ENCODE results near the gene ATF4.
A peak's percentile ranks its signal among the peaks of the same experiment; 100 is the strongest.
"Not testable (repeated sequence)": the region's sequence is repeated elsewhere in the genome, so short reads cannot be mapped to it uniquely, and the experiment has no call there.

The ATF4 gene

GRCh38 chr22:39514373-39514973 is 5.9 kb upstream of the ATF4 start:
- no peak for DNase-seq

- DNase-seq: no peak
Observed at GRCh38 chr22:39515266-39516050, 4.9 kb upstream of the ATF4 start.

GRCh38 chr22:39517470-39517869 is 2.9 kb upstream of the ATF4 start:
- no peak for DNase-seq

- no peak for DNase-seq
Observed at GRCh38 chr22:39518144-39518786, 2.1 kb upstream of the ATF4 start.

- DNase-seq: peak; percentile 25
Observed at GRCh38 chr22:39518996-39519680, 1.2 kb upstream of the ATF4 start.

- DNase-seq: peak; percentile 96
Observed at GRCh38 chr22:39519681-39520225, 609 bp upstream of the ATF4 start.

GRCh38 chr22:39521106-39521885 is 934 bp downstream of the ATF4 start:
- DNase-seq: not testable (repeated sequence)

- not testable (repeated sequence) for DNase-seq
Observed at GRCh38 chr22:39522091-39522490, 1.7 kb downstream of the ATF4 start.

GRCh38 chr22:39522567-39523300 is 2.4 kb downstream of the ATF4 start:
- peak; percentile 49 for DNase-seq

- no peak for DNase-seq
Observed at GRCh38 chr22:39524089-39524752, 3.9 kb downstream of the ATF4 start.

GRCh38 chr22:39524753-39525657 is 4.6 kb downstream of the ATF4 start:
- DNase-seq: no peak

GRCh38 chr22:39525658-39525975 is 5.3 kb downstream of the ATF4 start:
- DNase-seq: no peak

GRCh38 chr22:39526736-39527171 is 6.4 kb downstream of the ATF4 start:
- DNase-seq: no peak

GRCh38 chr22:39527481-39527961 is 7.2 kb downstream of the ATF4 start:
- DNase-seq: no peak

- DNase-seq: no peak
Observed at GRCh38 chr22:39528080-39528661, 7.8 kb downstream of the ATF4 start.

- DNase-seq: peak; percentile 58
Observed at GRCh38 chr22:39528681-39529486, 8.5 kb downstream of the ATF4 start.

- DNase-seq: no peak
Observed at GRCh38 chr22:39529487-39529851, 9.1 kb downstream of the ATF4 start.

GRCh38 chr22:39530116-39530515 is 9.8 kb downstream of the ATF4 start:
- no peak for DNase-seq
